Mesendoderm (in vitro differentiated cells): ENCODE measurements around the gene SEMA3G.

ENCODE experiments used
- DNase-seq: peaks from one replicate; pipeline ENCODE4 v3.0.0; 2013
- H2AK5ac ChIP-seq: 2 replicates; pipeline ENCODE4 v1.6.1; 2013; ENCODE audit warnings: low read length, inconsistent platforms
- H2BK120ac ChIP-seq: 2 replicates; pipeline ENCODE4 v1.6.1; 2013; ENCODE audit warnings: low read depth, mild to moderate bottlenecking, low read length, moderate library complexity, mixed read lengths
- H2BK15ac ChIP-seq: replicated peaks from 2 replicates; pipeline ENCODE4 v1.6.1; 2013; ENCODE audit warnings: low read depth, mild to moderate bottlenecking, moderate library complexity
- H2BK5ac ChIP-seq: 2 replicates; pipeline ENCODE4 v1.6.1; 2013; ENCODE audit warnings: low read length, inconsistent platforms
- H3K18ac ChIP-seq: 2 replicates; pipeline ENCODE4 v1.6.1; 2013; ENCODE audit warnings: mild to moderate bottlenecking, low read length, mixed read lengths
- H3K23ac ChIP-seq: one replicate; pipeline ENCODE4 v1.6.1; 2013; ENCODE audit warnings: low read length
- H3K27ac ChIP-seq: 2 replicates; pipeline ENCODE4 v1.5.1; 2013; ENCODE audit warnings: low read depth, mild to moderate bottlenecking, inconsistent platforms, low read length, moderate library complexity
- H3K27me3 ChIP-seq: 2 replicates; pipeline ENCODE4 v1.6.1; 2013; ENCODE audit warnings: low read length, control low read depth, mild to moderate bottlenecking, inconsistent platforms; ENCODE audit not compliant: insufficient read depth, poor library complexity
- H3K36me3 ChIP-seq: 2 replicates; pipeline ENCODE4 v1.6.1; 2013; ENCODE audit warnings: low read length, inconsistent platforms; ENCODE audit not compliant: control insufficient read depth, insufficient read depth
- H3K4ac ChIP-seq: one replicate; pipeline ENCODE4 v1.6.1; 2013; ENCODE audit warnings: low read depth, mild to moderate bottlenecking, low read length, moderate library complexity
- H3K4me1 ChIP-seq: 2 replicates; pipeline ENCODE4 v1.6.1; 2013; ENCODE audit warnings: low read depth, low read length, inconsistent platforms; ENCODE audit not compliant: control insufficient read depth
- H3K4me2 ChIP-seq: 2 replicates; pipeline ENCODE4 v1.6.1; 2013; ENCODE audit warnings: low read length
- H3K4me3 ChIP-seq: 2 replicates; pipeline ENCODE4 v1.5.1; 2013; ENCODE audit warnings: mild to moderate bottlenecking, low read length
- H3K56ac ChIP-seq: one replicate; pipeline ENCODE4 v1.6.1; 2013; ENCODE audit warnings: low read length
- H3K79me1 ChIP-seq: 2 replicates; pipeline ENCODE4 v1.6.1; 2013; ENCODE audit warnings: low read length, inconsistent platforms
- H3K79me2 ChIP-seq: 2 replicates; pipeline ENCODE4 v1.6.1; 2013; ENCODE audit warnings: mild to moderate bottlenecking, low read length; ENCODE audit not compliant: control insufficient read depth, insufficient read depth
- H3K9ac ChIP-seq: 2 replicates; pipeline ENCODE4 v1.6.1; 2013; ENCODE audit warnings: low read length, inconsistent platforms
- H4K5ac ChIP-seq: one replicate; pipeline ENCODE4 v1.6.1; 2013; ENCODE audit warnings: low read length
- H4K8ac ChIP-seq: one replicate; pipeline ENCODE4 v1.6.1; 2013; ENCODE audit warnings: low read depth, mild to moderate bottlenecking, control low read depth, low read length, moderate library complexity
- WGBS: extraction: QIAGEN DNeasy Blood & Tissue Kit; methylation state at CpG from one replicate; pipeline ENCODE4 v1.1.7; 2013; ENCODE audit warnings: low lambda C conversion rate, missing lambda C conversion rate; ENCODE audit not compliant: insufficient coverage; ENCODE audit errors: extremely low coverage; 5-methylcytosine and 5-hydroxymethylcytosine counted together

Gene SEMA3G

GRCh38 chr3:52472239-52473000 is 27.5 kb upstream of the SEMA3G start:
- Histone ChIP-seq H3K27me3 (no peaks in the 10 kb centered on the region), H2BK5ac (no peak overlapping the region), H4K8ac (no peak overlapping the region), H3K4me2 (no peak overlapping the region), H2BK120ac (no peak overlapping the region), H3K79me2 (peaks cover under 1% of the 10 kb centered on the region), H3K36me3 (peaks cover 10% of the 10 kb centered on the region), H3K56ac (no peak overlapping the region), H3K4me3 (no peak overlapping the region), H3K18ac (no peak overlapping the region), H3K4me1 (no peaks in the 10 kb centered on the region), H3K23ac (no peak overlapping the region), H3K9ac (no peak overlapping the region), H4K5ac (no peak overlapping the region), H3K79me1 (no peaks in the 10 kb centered on the region), H2BK15ac (no peak overlapping the region), H3K27ac (no peak overlapping the region), H3K4ac (no peak overlapping the region), H2AK5ac (no peak overlapping the region)
- DNase-seq, result no peak
- no CpG with 5 or more reads among the region's 14 CpGs for WGBS

- Histone ChIP-seq H4K5ac (no peak overlapping the region), H3K79me1 (no peaks in the 10 kb centered on the region), H2BK5ac (no peak overlapping the region), H3K4me3 (no peak overlapping the region), H3K23ac (no peak overlapping the region), H2BK120ac (no peak overlapping the region), H2AK5ac (no peak overlapping the region), H2BK15ac (no peak overlapping the region), H3K4me1 (no peaks in the 10 kb centered on the region), H3K36me3 (peaks cover 10% of the 10 kb centered on the region), H3K9ac (no peak overlapping the region), H3K27me3 (no peaks in the 10 kb centered on the region), H3K27ac (no peak overlapping the region), H3K4me2 (no peak overlapping the region), H4K8ac (no peak overlapping the region), H3K56ac (no peak overlapping the region), H3K4ac (no peak overlapping the region), H3K18ac (no peak overlapping the region), H3K79me2 (peaks cover 2% of the 10 kb centered on the region)
- peak; percentile 46 for DNase-seq
- no CpG with 5 or more reads among the region's 26 CpGs for WGBS
Observed at GRCh38 chr3:52471371-52472238, 26.7 kb upstream of the SEMA3G start.

- no CpG with 5 or more reads among the region's 4 CpGs for WGBS
- H3K23ac ChIP-seq, result no peak overlapping the region
- no peaks in the 10 kb centered on the region for H3K27me3 ChIP-seq
- H3K27ac ChIP-seq, result no peak overlapping the region
- no peak overlapping the region for H2BK15ac ChIP-seq
- no peak for DNase-seq
- no peak overlapping the region for H3K4ac ChIP-seq
- H3K56ac ChIP-seq, result no peak overlapping the region
- no peak overlapping the region for H4K8ac ChIP-seq
- H3K79me2 ChIP-seq, result peaks cover 4% of the 10 kb centered on the region
- no peak overlapping the region for H2AK5ac ChIP-seq
- no peak overlapping the region for H3K4me3 ChIP-seq
- H3K4me1 ChIP-seq, result no peaks in the 10 kb centered on the region
- no peak overlapping the region for H2BK5ac ChIP-seq
- H3K4me2 ChIP-seq, result no peak overlapping the region
- H4K5ac ChIP-seq, result no peak overlapping the region
- no peaks in the 10 kb centered on the region for H3K79me1 ChIP-seq
- H2BK120ac ChIP-seq, result no peak overlapping the region
- no peak overlapping the region for H3K18ac ChIP-seq
- H3K36me3 ChIP-seq, result peaks cover 10% of the 10 kb centered on the region
- H3K9ac ChIP-seq, result no peak overlapping the region
Observed at GRCh38 chr3:52470920-52471319, 26.0 kb upstream of the SEMA3G start.

- no CpG with 5 or more reads among the region's 5 CpGs for WGBS
Observed at GRCh38 chr3:52469001-52469400, 24.1 kb upstream of the SEMA3G start.

GRCh38 chr3:52468336-52468735 is 23.4 kb upstream of the SEMA3G start:
- Histone ChIP-seq H2AK5ac (no peak overlapping the region), H2BK120ac (no peak overlapping the region), H3K79me2 (peaks cover 9% of the 10 kb centered on the region), H3K79me1 (peaks cover 5% of the 10 kb centered on the region), H3K23ac (no peak overlapping the region), H3K27ac (no peak overlapping the region), H3K9ac (no peak overlapping the region), H4K5ac (no peak overlapping the region), H2BK5ac (no peak overlapping the region), H3K4me2 (no peak overlapping the region), H3K27me3 (no peaks in the 10 kb centered on the region), H3K4me3 (no peak overlapping the region), H3K18ac (no peak overlapping the region), H4K8ac (no peak overlapping the region), H3K56ac (no peak overlapping the region), H2BK15ac (no peak overlapping the region), H3K4me1 (no peaks in the 10 kb centered on the region), H3K4ac (no peak overlapping the region), H3K36me3 (peaks cover 6% of the 10 kb centered on the region)
- WGBS, result no CpG with 5 or more reads among the region's 9 CpGs
- DNase-seq, result no peak

More at GRCh38 chr3:52469001-52469400, 24.1 kb upstream of the SEMA3G start:
- no peak overlapping the region for H3K4me3 ChIP-seq
- no peak overlapping the region for H2BK5ac ChIP-seq
- no peaks in the 10 kb centered on the region for H3K4me1 ChIP-seq
- no peak overlapping the region for H3K4ac ChIP-seq
- H3K23ac ChIP-seq, result no peak overlapping the region
- H3K56ac ChIP-seq, result no peak overlapping the region
- no peak for DNase-seq
- no peak overlapping the region for H3K4me2 ChIP-seq
- H3K27me3 ChIP-seq, result no peaks in the 10 kb centered on the region
- no peak overlapping the region for H2AK5ac ChIP-seq
- no peak overlapping the region for H2BK15ac ChIP-seq
- peaks cover 5% of the 10 kb centered on the region for H3K79me1 ChIP-seq
- peaks cover 9% of the 10 kb centered on the region for H3K36me3 ChIP-seq
- no peak overlapping the region for H4K8ac ChIP-seq
- H3K18ac ChIP-seq, result no peak overlapping the region
- H3K9ac ChIP-seq, result no peak overlapping the region
- no peak overlapping the region for H3K27ac ChIP-seq
- H3K79me2 ChIP-seq, result peaks cover 9% of the 10 kb centered on the region
- no peak overlapping the region for H4K5ac ChIP-seq
- no peak overlapping the region for H2BK120ac ChIP-seq
